Neural cell (in vitro differentiated cells): Measurements from ENCODE around the gene PAX8. TPM values are rescaled to one million over a fixed set of nuclear protein-coding genes. Genes with fewer than 3 reads are reported as not detected.

Source experiments
- H2AFZ ChIP-seq: fragments of 200-600, 300-800 bp; sonication (generic), shearing (Covaris generic); 2 replicates; pipeline ENCODE4 v1.6.0; 2014; ENCODE audit warnings: low read depth, mild to moderate bottlenecking, antibody characterized with exemption, low read length, moderate library complexity
- H3F3A ChIP-seq: fragments of 200-600 bp; shearing (Covaris generic); 2 replicates; pipeline ENCODE4 v1.6.1; 2016; ENCODE audit warnings: mild to moderate bottlenecking, moderate library complexity, mixed read lengths, antibody characterized with exemption, low read length; ENCODE audit not compliant: insufficient read depth, poor library complexity, severe bottlenecking
- H3K27ac ChIP-seq: fragments of 200-600, 300-800 bp; sonication (generic), shearing (Covaris generic); 2 replicates; pipeline ENCODE4 v1.5.1; 2014; ENCODE audit warnings: mild to moderate bottlenecking, low read length, moderate library complexity
- H3K27me3 ChIP-seq: fragments of 300-800, 200-600 bp; sonication (generic), shearing (Covaris generic); 2 replicates; pipeline ENCODE4 v1.6.0; 2014; ENCODE audit warnings: mild to moderate bottlenecking, low read depth, low read length, moderate library complexity; ENCODE audit not compliant: insufficient read depth
- H3K36me3 ChIP-seq: fragments of 300-800, 200-600 bp; sonication (generic), shearing (Covaris generic); 2 replicates; pipeline ENCODE4 v1.5.1; 2014; ENCODE audit warnings: mild to moderate bottlenecking, antibody characterized with exemption, low read length, moderate library complexity; ENCODE audit not compliant: insufficient read depth
- H3K4me2 ChIP-seq: fragments of 300-800, 200-600 bp; sonication (generic), shearing (Covaris generic); 2 replicates; pipeline ENCODE4 v1.6.0; 2014; ENCODE audit warnings: mild to moderate bottlenecking, low read length
- H3K4me3 ChIP-seq: fragments of 300-800, 200-600 bp; sonication (generic), shearing (Covaris generic); 2 replicates; pipeline ENCODE4 v1.5.1; 2014; ENCODE audit warnings: mild to moderate bottlenecking, low read length, moderate library complexity
- H3K79me2 ChIP-seq: fragments of 200-600 bp; shearing (Covaris generic); replicated peaks from 2 replicates; pipeline ENCODE4 v1.6.0; 2014; ENCODE audit warnings: mild to moderate bottlenecking, low read length, moderate library complexity; ENCODE audit not compliant: insufficient read depth
- H3K9ac ChIP-seq: fragments of 300-800, 200-600 bp; sonication (generic), shearing (Covaris generic); 2 replicates; pipeline ENCODE4 v1.6.1; 2016; ENCODE audit warnings: mild to moderate bottlenecking, low read length, mixed read lengths
- H3K9me2 ChIP-seq: fragments of 200-600 bp; shearing (Covaris generic); 2 replicates; pipeline ENCODE4 v1.6.1; 2016; ENCODE audit warnings: mild to moderate bottlenecking, low read length, mixed read lengths; ENCODE audit not compliant: insufficient read depth
- H3K9me3 ChIP-seq: fragments of 200-600, 300-800 bp; sonication (generic), shearing (Covaris generic); 2 replicates; pipeline ENCODE4 v1.6.1; 2016; ENCODE audit warnings: mild to moderate bottlenecking, mixed run types, low read length, moderate library complexity, mixed read lengths
- H4K20me1 ChIP-seq: fragments of 200-600 bp; shearing (Covaris generic); 2 replicates; pipeline ENCODE4 v1.6.1; 2016; ENCODE audit warnings: mild to moderate bottlenecking, mixed run types; ENCODE audit not compliant: insufficient read depth
- CTCF ChIP-seq: fragments of 450-650 bp; IDR thresholded peaks from 2 replicates; pipeline ENCODE4 v1.5.1; 2014; ENCODE audit warnings: antibody characterized with exemption, mild to moderate bottlenecking, moderate library complexity; ENCODE audit not compliant: poor library complexity, severe bottlenecking
- EP300 ChIP-seq: fragments of 450-650 bp; conservative IDR thresholded peaks from 2 replicates; pipeline ENCODE4 v1.6.1; 2014; ENCODE audit warnings: antibody characterized with exemption, mild to moderate bottlenecking, moderate library complexity; ENCODE audit not compliant: poor library complexity, severe bottlenecking
- EZH2 ChIP-seq: fragments of 200-600, 300-800 bp; shearing (Covaris generic), sonication (generic); IDR thresholded peaks from 2 replicates; pipeline ENCODE4 v1.6.1; 2014; ENCODE audit warnings: antibody characterized with exemption, low read length, borderline replicate concordance, mild to moderate bottlenecking; ENCODE audit not compliant: insufficient read depth, poor library complexity, severe bottlenecking
- POLR2AphosphoS5 ChIP-seq: IDR thresholded peaks from 2 replicates; pipeline ENCODE4 v1.6.1; 2012
- RAD21 ChIP-seq: fragments of 450-650 bp; conservative IDR thresholded peaks from 2 replicates; pipeline ENCODE4 v1.6.1; 2014; ENCODE audit warnings: antibody characterized with exemption, mild to moderate bottlenecking, moderate library complexity
- SMC3 ChIP-seq: fragments of 450-650 bp; conservative IDR thresholded peaks from 2 replicates; pipeline ENCODE4 v1.6.1; 2014; ENCODE audit warnings: antibody characterized with exemption, mild to moderate bottlenecking, moderate library complexity; ENCODE audit not compliant: poor library complexity
- polyA plus RNA-seq: library from polyadenylated mRNA; depleted of rRNA; stranded (reverse); fragments of >200 nt; gene quantifications from 2 replicates; pipeline ENCODE4 v1.2.3, GENCODE V29; 2014
- TF ChIP-seq, protein P1 (sequence below): IDR thresholded peaks from 2 replicates; pipeline ENCODE4 v1.6.1; 2012; ENCODE audit warnings: borderline replicate concordance

PAX8 gene
- polyA plus RNA-seq, 1 donor from 2014 or later, result not detected

DNA sequence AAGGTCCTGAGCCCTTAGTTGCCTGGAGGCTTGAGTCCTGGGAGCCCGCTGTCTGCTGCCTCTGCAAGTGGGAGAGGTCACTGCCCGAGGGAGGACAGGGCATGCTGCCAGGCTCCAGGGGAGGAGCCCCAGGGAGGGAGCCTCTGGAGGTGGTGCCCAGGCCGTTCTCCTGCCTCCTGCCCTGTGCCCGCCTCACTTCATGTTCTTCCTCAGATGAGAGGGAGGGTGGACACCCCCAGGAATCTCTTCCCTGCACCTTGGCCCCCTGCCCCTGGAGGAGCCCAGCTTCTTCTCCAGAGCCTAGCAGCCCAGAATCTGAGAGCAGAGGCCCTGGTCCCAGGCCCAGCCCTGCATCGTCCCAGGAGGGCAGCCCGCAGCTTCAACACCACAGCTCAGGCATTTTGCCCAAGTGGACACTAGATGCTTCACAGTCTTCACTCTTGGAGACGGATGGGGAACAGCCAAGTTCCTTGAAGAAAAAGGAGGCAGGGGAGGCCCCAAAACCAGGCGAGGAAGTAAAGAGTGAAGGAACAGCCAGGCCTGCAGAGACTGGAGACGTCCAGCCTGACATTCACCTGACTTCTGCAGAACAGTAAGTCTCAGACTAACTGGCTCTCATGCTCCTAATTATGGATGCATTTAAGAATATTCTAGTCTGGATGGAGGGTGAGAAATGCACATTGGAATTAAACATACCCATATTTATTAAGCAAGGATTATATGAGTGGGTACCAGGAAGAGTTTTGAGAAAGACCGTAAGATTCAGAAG is 92.9 kb downstream of the PAX8 start:
- no peaks in the 10 kb centered on the region for H3K27me3 ChIP-seq
- no peaks in the 10 kb centered on the region for H3K9me2 ChIP-seq
- TF ChIP-seq CTCF (no peak), EP300 (no peak), RAD21 (no peak), EZH2 (no peak), SMC3 (no peak)

GRCh38 chr2:113184531-113185230 is 94.0 kb downstream of the PAX8 start:
- Histone ChIP-seq H3F3A (no peaks in the 10 kb centered on the region), H3K27ac (no peak overlapping the region), H3K4me2 (no peak overlapping the region), H3K9ac (no peak overlapping the region), H3K9me3 (no peaks in the 10 kb centered on the region), H3K4me3 (no peak overlapping the region), H3K27me3 (no peaks in the 10 kb centered on the region), H3K79me2 (no peaks in the 10 kb centered on the region), H3K36me3 (no peaks in the 10 kb centered on the region), H4K20me1 (no peaks in the 10 kb centered on the region), H3K9me2 (no peaks in the 10 kb centered on the region), H2AFZ (no peak overlapping the region)
- no peak for TF ChIP-seq SMC3
- TF ChIP-seq, protein P1, sequence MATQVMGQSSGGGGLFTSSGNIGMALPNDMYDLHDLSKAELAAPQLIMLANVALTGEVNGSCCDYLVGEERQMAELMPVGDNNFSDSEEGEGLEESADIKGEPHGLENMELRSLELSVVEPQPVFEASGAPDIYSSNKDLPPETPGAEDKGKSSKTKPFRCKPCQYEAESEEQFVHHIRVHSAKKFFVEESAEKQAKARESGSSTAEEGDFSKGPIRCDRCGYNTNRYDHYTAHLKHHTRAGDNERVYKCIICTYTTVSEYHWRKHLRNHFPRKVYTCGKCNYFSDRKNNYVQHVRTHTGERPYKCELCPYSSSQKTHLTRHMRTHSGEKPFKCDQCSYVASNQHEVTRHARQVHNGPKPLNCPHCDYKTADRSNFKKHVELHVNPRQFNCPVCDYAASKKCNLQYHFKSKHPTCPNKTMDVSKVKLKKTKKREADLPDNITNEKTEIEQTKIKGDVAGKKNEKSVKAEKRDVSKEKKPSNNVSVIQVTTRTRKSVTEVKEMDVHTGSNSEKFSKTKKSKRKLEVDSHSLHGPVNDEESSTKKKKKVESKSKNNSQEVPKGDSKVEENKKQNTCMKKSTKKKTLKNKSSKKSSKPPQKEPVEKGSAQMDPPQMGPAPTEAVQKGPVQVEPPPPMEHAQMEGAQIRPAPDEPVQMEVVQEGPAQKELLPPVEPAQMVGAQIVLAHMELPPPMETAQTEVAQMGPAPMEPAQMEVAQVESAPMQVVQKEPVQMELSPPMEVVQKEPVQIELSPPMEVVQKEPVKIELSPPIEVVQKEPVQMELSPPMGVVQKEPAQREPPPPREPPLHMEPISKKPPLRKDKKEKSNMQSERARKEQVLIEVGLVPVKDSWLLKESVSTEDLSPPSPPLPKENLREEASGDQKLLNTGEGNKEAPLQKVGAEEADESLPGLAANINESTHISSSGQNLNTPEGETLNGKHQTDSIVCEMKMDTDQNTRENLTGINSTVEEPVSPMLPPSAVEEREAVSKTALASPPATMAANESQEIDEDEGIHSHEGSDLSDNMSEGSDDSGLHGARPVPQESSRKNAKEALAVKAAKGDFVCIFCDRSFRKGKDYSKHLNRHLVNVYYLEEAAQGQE, result no peak
- TF ChIP-seq EP300, result no peak
- no peak for TF ChIP-seq EZH2
- TF ChIP-seq POLR2AphosphoS5, result no peak
- TF ChIP-seq RAD21, result no peak

More for the DNA sequence above, 92.9 kb downstream of the PAX8 start:
- H3K36me3 ChIP-seq, result no peaks in the 10 kb centered on the region
- H3F3A ChIP-seq, result no peaks in the 10 kb centered on the region
- no peaks in the 10 kb centered on the region for H3K9me3 ChIP-seq
- no peaks in the 10 kb centered on the region for H4K20me1 ChIP-seq
- no peak overlapping the region for H3K9ac ChIP-seq
- H2AFZ ChIP-seq, result no peak overlapping the region
- H3K79me2 ChIP-seq, result no peaks in the 10 kb centered on the region
- H3K27ac ChIP-seq, result no peak overlapping the region
- H3K4me3 ChIP-seq, result no peak overlapping the region
- no peak overlapping the region for H3K4me2 ChIP-seq
